Gastroesophageal sphincter (tissue), 4 donors: ENCODE results near the gene DGAT2. TPM values are rescaled to one million over a fixed set of nuclear protein-coding genes. Genes with fewer than 3 reads are reported as not detected.

Experiments
- ATAC-seq: fragments of 150-250 bp; one replicate; pipeline ENCODE4 v1.9.1; 2016; ENCODE audit warnings: mild to moderate bottlenecking, moderate library complexity
- H3K27ac ChIP-seq, 4 donors: fragments of 200-600 bp; sonication (generic) in 3 of 4; 1 replicate in 3 of 4; 2 replicates in 1 of 4; pipeline ENCODE4 v1.5.1; 2016 to 2019
- H3K27me3 ChIP-seq: fragments of 200-600 bp; sonication (generic); one replicate; pipeline ENCODE4 v1.5.1; 2019
- H3K36me3 ChIP-seq, 2 donors: fragments of 200-600 bp; sonication (generic); one replicate each; pipeline ENCODE4 v1.5.1; 2019; ENCODE audit warnings: control low read depth in 1 of 2
- H3K4me1 ChIP-seq, 3 donors: fragments of 200-600 bp; sonication (generic); 1 replicate in 2 of 3; 2 replicates in 1 of 3; pipeline ENCODE4 v1.5.1; 2016 to 2019; ENCODE audit warnings: control low read depth in 2 of 3
- H3K4me3 ChIP-seq, 2 donors: fragments of 200-600 bp; sonication (generic); one replicate each; pipeline ENCODE4 v1.5.1; 2019; ENCODE audit warnings: mild to moderate bottlenecking in 1 of 2, moderate library complexity in 1 of 2
- H3K9me3 ChIP-seq, 3 donors: fragments of 200-600 bp; sonication (generic); one replicate each; pipeline ENCODE4 v1.5.1; 2017 to 2019; ENCODE audit warnings: control low read depth in 2 of 3
- CTCF ChIP-seq, 4 experiments: fragments of 200-600 bp in 2 of 4; fragments of 450-650 bp in 2 of 4; sonication (generic) in 1 of 4; IDR thresholded peaks; one replicate each; pipeline ENCODE4 v1.5.1; 2017 to 2019; ENCODE audit warnings: antibody characterized with exemption in 4 of 4, mild to moderate bottlenecking in 2 of 4, moderate library complexity in 2 of 4
- EP300 ChIP-seq: sonication (generic); formaldehyde crosslinking; IDR thresholded peaks from one replicate; pipeline ENCODE4 v1.6.1; 2017; ENCODE audit warnings: antibody characterized with exemption, mild to moderate bottlenecking
- POLR2A ChIP-seq, 2 donors: fragments of 450-650 bp; IDR thresholded peaks; one replicate each; pipeline ENCODE4 v1.6.1; 2017; ENCODE audit warnings: antibody characterized with exemption in 2 of 2, mild to moderate bottlenecking in 2 of 2, moderate library complexity in 1 of 2
- POLR2AphosphoS5 ChIP-seq: sonication (generic); formaldehyde crosslinking; IDR thresholded peaks from one replicate; pipeline ENCODE4 v1.6.1; 2017; ENCODE audit warnings: antibody characterized with exemption
- WGBS, 2 donors: methylation state at CpG; one replicate each; pipeline ENCODE4 v1.1.5; 2018; ENCODE audit warnings: low coverage in 1 of 2; 5-methylcytosine and 5-hydroxymethylcytosine counted together
- total RNA-seq, 4 donors: library from RNA; depleted of rRNA; stranded (reverse); fragments of >200 nt; gene quantifications; one replicate each; pipeline ENCODE4 v1.1.0, GENCODE V29; 2016

Gene DGAT2
- total RNA-seq, 4 donors from 2014 or later: 0.74 to 14.4 (median 1.5) TPM

GRCh38 chr11:75796091-75796435 is 27.5 kb downstream of the DGAT2 start:
- Histone ChIP-seq H3K27me3 (no peaks in the 10 kb centered on the region), H3K9me3 (no peaks in the 10 kb centered on the region), H3K4me3 (no peak overlapping the region), H3K36me3 (no peaks in the 10 kb centered on the region), H3K4me1 (no peaks in the 10 kb centered on the region), H3K27ac (no peak overlapping the region)
- TF ChIP-seq POLR2A (IDR thresholded peaks at IDR 0.05): no peak
- TF ChIP-seq CTCF (IDR thresholded peaks at IDR 0.05): no peak
- no peak for TF ChIP-seq EP300
- TF ChIP-seq POLR2AphosphoS5: no peak
- no peak for ATAC-seq
- 100% methylated on average over 1 of the region's 2 CpGs; no CpG with 5 or more reads in 1 of the 2 donors for WGBS, 2 donors

- H3K27ac ChIP-seq: no peak overlapping the region
- no peaks in the 10 kb centered on the region for H3K27me3 ChIP-seq
- TF ChIP-seq POLR2A (IDR thresholded peaks at IDR 0.05): no peak
- no peak for TF ChIP-seq CTCF (IDR thresholded peaks at IDR 0.05)
- TF ChIP-seq EP300: no peak
- TF ChIP-seq POLR2AphosphoS5: no peak
- no peak for ATAC-seq
- no peak overlapping the region for H3K4me3 ChIP-seq
- H3K4me1 ChIP-seq: no peaks in the 10 kb centered on the region
- no peaks in the 10 kb centered on the region for H3K36me3 ChIP-seq
- H3K9me3 ChIP-seq: no peaks in the 10 kb centered on the region
- 89 to 100% methylated on average over 1 of the region's 8 CpGs for WGBS, 2 donors
Measured at GRCh38 chr11:75797116-75797515, 28.5 kb downstream of the DGAT2 start.

DNA sequence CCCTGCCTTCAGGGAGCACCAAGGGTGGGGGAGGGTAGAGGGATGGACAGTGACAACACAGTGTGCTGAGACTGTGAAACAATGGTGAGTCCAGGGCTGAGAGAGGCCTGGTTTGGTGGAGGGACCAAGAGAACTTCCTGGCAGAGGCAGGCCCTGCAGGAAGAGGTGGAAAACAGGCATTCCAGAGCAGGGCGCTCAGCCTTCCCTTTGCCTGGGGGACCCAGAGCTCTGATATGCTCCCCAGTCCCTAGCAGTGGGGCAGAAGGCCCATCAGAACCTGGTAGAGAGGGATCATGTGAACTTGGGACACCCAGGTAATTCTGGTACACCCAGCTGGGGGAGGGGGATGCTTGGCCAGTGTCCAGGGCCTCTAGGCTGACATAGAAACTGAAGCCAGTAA is 29.2 kb downstream of the DGAT2 start:
- Histone ChIP-seq H3K27ac (no peak overlapping the region), H3K9me3 (no peaks in the 10 kb centered on the region), H3K36me3 (no peaks in the 10 kb centered on the region), H3K27me3 (no peaks in the 10 kb centered on the region), H3K4me1 (no peaks in the 10 kb centered on the region), H3K4me3 (no peak overlapping the region)
- TF ChIP-seq POLR2AphosphoS5: no peak
- TF ChIP-seq POLR2A (IDR thresholded peaks at IDR 0.05): no peak
- no peak for TF ChIP-seq CTCF (IDR thresholded peaks at IDR 0.05)
- no peak for TF ChIP-seq EP300
- no peak for ATAC-seq
- no CpG with 5 or more reads among the region's 1 CpG for WGBS, 2 donors

GRCh38 chr11:75800136-75800675 is 31.6 kb downstream of the DGAT2 start:
- no peaks in the 10 kb centered on the region for H3K9me3 ChIP-seq
- no peaks in the 10 kb centered on the region for H3K4me1 ChIP-seq
- H3K27me3 ChIP-seq: no peaks in the 10 kb centered on the region
- no peaks in the 10 kb centered on the region for H3K36me3 ChIP-seq
- no peak for TF ChIP-seq POLR2A (IDR thresholded peaks at IDR 0.05)
- TF ChIP-seq POLR2AphosphoS5: no peak
- no peak for TF ChIP-seq CTCF (IDR thresholded peaks at IDR 0.05)
- no peak for TF ChIP-seq EP300
- 97% methylated on average over 4 of the region's 8 CpGs; no CpG with 5 or more reads in 1 of the 2 donors for WGBS, 2 donors
- no peak overlapping the region for H3K4me3 ChIP-seq
- no peak for ATAC-seq
- H3K27ac ChIP-seq: no peak overlapping the region

DNA sequence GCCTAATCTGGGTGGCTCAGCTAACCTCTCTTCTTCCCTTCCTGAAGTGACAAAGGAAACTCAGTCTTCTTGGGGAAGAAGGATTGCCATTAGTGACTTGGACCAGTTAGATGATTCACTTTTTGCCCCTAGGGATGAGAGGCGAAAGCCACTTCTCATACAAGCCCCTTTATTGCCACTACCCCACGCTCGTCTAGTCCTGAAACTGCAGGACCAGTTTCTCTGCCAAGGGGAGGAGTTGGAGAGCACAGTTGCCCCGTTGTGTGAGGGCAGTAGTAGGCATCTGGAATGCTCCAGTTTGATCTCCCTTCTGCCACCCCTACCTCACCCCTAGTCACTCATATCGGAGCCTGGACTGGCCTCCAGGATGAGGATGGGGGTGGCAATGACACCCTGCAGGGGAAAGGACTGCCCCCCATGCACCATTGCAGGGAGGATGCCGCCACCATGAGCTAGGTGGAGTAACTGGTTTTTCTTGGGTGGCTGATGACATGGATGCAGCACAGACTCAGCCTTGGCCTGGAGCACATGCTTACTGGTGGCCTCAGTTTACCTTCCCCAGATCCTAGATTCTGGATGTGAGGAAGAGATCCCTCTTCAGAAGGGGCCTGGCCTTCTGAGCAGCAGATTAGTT is 32.3 kb downstream of the DGAT2 start:
- Histone ChIP-seq H3K27ac (no peak overlapping the region), H3K36me3 (no peaks in the 10 kb centered on the region), H3K4me3 (no peak overlapping the region), H3K4me1 (no peaks in the 10 kb centered on the region), H3K27me3 (no peaks in the 10 kb centered on the region), H3K9me3 (no peaks in the 10 kb centered on the region)
- TF ChIP-seq CTCF (IDR thresholded peaks at IDR 0.05) (no peak), POLR2AphosphoS5 (no peak), EP300 (no peak), POLR2A (IDR thresholded peaks at IDR 0.05) (no peak)
- 78% methylated on average over 4 of the region's 6 CpGs; no CpG with 5 or more reads in 1 of the 2 donors for WGBS, 2 donors
- no peak for ATAC-seq
